Immature natural killer cell (primary cell): Measurements from ENCODE around the gene EIF1. TPM values are rescaled to one million over a fixed set of nuclear protein-coding genes. Genes with fewer than 3 reads are reported as not detected.
"Not testable (repeated sequence)": the region's sequence is repeated elsewhere in the genome, so short reads cannot be mapped to it uniquely, and the experiment has no call there.

Experiments used
- DNase-seq, 3 donors: peaks; one replicate each; pipeline ENCODE4 v3.0.0; 2022; ENCODE audit warnings: mixed read lengths in 1 of 3
- H3K27ac Mint-ChIP-seq, 6 donors: one replicate each; pipeline ENCODE4 v1.8.0; 2020; ENCODE audit warnings: mixed read lengths in 6 of 6, mild to moderate bottlenecking in 5 of 6, inconsistent platforms in 4 of 6, moderate library complexity in 3 of 6
- H3K27me3 Mint-ChIP-seq, 3 donors: one replicate each; pipeline ENCODE4 v1.8.0; 2020 to 2021; ENCODE audit warnings: low read depth in 3 of 3, mild to moderate bottlenecking in 3 of 3, mixed read lengths in 3 of 3, moderate library complexity in 3 of 3, inconsistent platforms in 1 of 3
- H3K36me3 Mint-ChIP-seq, 3 donors: one replicate each; pipeline ENCODE4 v1.8.0; 2020; ENCODE audit warnings: mixed read lengths in 3 of 3, inconsistent platforms in 2 of 3, mild to moderate bottlenecking in 2 of 3
- H3K4me1 Mint-ChIP-seq, 2 donors: one replicate each; pipeline ENCODE4 v1.8.0; 2020; ENCODE audit warnings: inconsistent platforms in 2 of 2, mild to moderate bottlenecking in 2 of 2, mixed read lengths in 2 of 2, moderate library complexity in 1 of 2
- H3K4me3 Mint-ChIP-seq, 5 donors: one replicate each; pipeline ENCODE4 v1.8.0; 2020; ENCODE audit warnings: mild to moderate bottlenecking in 5 of 5, mixed read lengths in 5 of 5, inconsistent platforms in 3 of 5, moderate library complexity in 3 of 5
- H3K9me3 Mint-ChIP-seq, 6 donors: one replicate each; pipeline ENCODE4 v1.8.0; 2020; ENCODE audit warnings: mild to moderate bottlenecking in 6 of 6, mixed read lengths in 6 of 6, inconsistent platforms in 4 of 6, moderate library complexity in 3 of 6
- polyA plus RNA-seq, 3 donors: library from polyadenylated mRNA; unstranded; fragments of 300-500 nt; fragmentation: Illumina TruSeq; gene quantifications; one replicate each; pipeline ENCODE4 v1.2.3, GENCODE V29; 2021

The EIF1 gene
- polyA plus RNA-seq, 3 donors from 2014 or later: 639 to 1,260 (median 915) TPM

DNA sequence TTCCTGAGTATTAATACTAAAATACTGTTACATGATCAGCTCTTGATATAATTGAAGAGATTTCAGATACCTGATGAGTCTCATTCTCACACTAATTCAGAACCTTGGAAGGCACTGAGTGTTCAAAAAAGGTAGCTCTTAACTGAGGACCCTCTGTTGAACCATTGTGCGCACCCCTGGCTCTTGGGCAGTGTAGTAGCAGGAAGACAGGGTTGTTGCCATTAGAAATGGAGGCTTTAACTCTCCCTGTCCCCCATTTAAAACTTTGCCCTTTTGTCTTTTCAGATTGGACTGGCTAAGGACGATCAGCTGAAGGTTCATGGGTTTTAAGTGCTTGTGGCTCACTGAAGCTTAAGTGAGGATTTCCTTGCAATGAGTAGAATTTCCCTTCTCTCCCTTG lies 1.8 kb downstream of the EIF1 start:
- peak in 1 of 3 donors; percentile 21 for DNase-seq
- H3K36me3 Mint-ChIP-seq: peaks cover 17 to 44% (median 38%) of the 10 kb centered on the region in 3 donors
- peaks cover 0 to 2% (median 0%) of the 10 kb centered on the region in 6 donors for H3K9me3 Mint-ChIP-seq
- H3K4me1 Mint-ChIP-seq: peaks cover 37 to 48% of the 10 kb centered on the region in 2 donors
- H3K4me3 Mint-ChIP-seq: peak overlapping the region; percentile 85 to 98 (median 97)
- peaks cover 44 to 50% (median 50%) of the 10 kb centered on the region in 3 donors for H3K27me3 Mint-ChIP-seq
- H3K27ac Mint-ChIP-seq: peak overlapping the region; percentile 94 to 100 (median 99)

DNA sequence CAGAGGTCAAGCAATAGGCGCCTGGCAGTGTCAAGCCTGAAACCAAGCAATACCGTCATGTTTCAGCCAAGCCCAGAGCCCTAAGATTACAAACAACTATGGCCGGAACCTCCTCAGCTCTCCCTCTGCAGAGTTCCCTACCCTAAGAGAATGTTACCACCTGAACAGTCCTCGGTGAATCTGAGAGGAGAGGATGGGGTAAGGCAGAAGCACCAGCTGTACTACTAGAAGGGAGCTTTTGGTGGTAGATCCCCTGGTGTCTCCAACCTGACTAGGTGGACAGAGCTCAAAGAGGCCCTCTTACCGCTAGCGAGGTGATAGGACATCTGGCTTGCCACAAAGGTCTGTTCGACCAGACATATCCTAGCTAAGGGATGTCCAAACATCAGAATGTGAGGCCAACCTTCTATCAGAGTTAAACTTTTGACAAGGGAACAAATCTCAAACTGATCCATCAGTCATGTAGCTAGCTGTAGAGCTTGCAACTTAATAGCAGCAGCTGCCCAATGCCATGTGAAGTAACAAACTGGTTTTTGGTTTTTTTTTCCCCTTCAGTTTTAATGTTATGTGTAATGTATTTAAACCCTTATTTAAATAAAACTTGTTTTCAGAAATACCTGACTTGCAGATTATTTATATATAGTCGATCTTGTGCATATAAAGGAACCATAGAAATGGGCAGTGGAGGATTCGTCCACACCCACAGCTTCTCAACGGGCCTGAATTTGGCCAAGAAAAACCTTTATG lies 2.5 kb downstream of the EIF1 start:
- Mint-ChIP-seq H3K27me3 (peaks cover 47 to 53% (median 51%) of the 10 kb centered on the region in 3 donors), H3K4me3 (peak overlapping the region; percentile 70 to 98 (median 94)), H3K4me1 (peaks cover 42 to 54% of the 10 kb centered on the region in 2 donors), H3K36me3 (peaks cover 17 to 47% (median 38%) of the 10 kb centered on the region in 3 donors), H3K9me3 (peaks cover 0 to 2% (median 0%) of the 10 kb centered on the region in 6 donors), H3K27ac (peak overlapping the region; percentile 94 to 100 (median 99))
- peak; percentile 28 to 38 (median 29) for DNase-seq

DNA sequence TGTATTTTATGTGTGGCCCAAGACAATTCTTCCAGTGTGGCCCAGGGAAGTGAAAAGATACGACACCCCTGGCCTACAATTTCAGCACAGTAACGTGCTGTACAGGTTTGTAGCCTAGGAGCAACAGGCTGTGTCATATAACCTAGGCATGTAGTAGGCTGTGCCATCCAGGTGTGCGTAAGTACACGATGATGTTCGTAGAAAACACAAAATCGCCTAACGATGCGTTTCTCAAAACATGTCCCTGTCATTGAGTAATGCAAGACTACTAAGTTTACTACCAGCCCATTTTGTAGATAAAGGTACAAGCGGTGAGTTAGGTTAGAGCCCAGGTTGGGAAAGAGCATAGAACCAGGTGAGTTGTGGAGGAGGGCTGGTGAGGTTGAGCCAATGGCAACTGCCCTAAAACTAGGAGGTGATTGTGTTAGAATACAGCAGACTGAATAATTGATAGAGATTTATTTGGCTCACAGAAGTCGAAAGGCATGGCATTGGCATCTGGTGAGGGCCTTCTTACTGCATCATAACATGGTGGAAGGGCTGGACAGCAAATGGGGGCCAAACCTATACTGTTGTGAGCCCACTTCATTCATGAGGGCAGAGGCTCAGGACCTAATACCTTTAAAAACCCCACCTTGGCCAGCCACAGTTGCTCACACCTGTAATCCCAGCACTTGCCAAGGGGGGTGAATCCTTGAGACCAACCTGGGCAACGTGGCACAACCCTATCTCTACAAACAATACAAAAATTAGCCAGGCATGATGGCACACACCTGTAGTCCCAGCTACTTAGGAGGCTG lies 4.2 kb downstream of the EIF1 start:
- H3K4me1 Mint-ChIP-seq: peaks cover 42 to 54% of the 10 kb centered on the region in 2 donors
- DNase-seq: peak in 2 of 3 donors; percentile 23 to 29
- peaks cover 0 to 2% (median 0%) of the 10 kb centered on the region in 6 donors for H3K9me3 Mint-ChIP-seq
- H3K4me3 Mint-ChIP-seq: peak overlapping the region in 1 of 5 donors; percentile 5
- H3K27me3 Mint-ChIP-seq: peaks cover 47 to 53% (median 51%) of the 10 kb centered on the region in 3 donors
- peaks cover 17 to 47% (median 38%) of the 10 kb centered on the region in 3 donors for H3K36me3 Mint-ChIP-seq
- peak overlapping the region; percentile 64 to 99 (median 72) for H3K27ac Mint-ChIP-seq

DNA sequence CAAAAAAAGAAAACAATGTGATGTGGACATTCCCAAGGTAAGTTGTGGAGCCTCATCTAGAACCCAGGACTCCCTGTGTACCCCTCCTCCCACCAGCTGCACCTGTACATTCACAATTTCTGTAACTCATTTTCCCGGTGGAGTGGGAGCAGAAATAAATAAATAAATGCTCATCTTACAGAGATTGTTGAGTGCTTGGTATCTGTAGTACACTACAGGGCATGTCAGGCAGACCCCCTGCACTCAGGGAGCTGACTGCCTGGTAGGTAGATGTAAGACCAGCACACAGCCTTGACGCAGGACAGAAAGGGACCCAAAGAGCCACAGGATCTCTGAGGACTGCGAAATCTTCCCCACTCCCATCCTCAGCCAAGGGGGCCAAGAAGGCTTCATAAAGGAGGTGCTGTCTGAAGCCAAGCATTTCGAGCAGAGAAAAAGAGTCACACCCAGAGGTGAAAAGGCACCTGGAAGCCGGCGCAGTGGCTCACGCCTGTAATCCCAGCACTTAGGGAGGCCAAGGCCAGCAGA lies 6.5 kb downstream of the EIF1 start:
- DNase-seq: peak in 2 of 3 donors; percentile 4 to 10
- H3K36me3 Mint-ChIP-seq: peaks cover 11 to 40% (median 31%) of the 10 kb centered on the region in 3 donors
- H3K4me3 Mint-ChIP-seq: no peak overlapping the region
- H3K27ac Mint-ChIP-seq: no peak overlapping the region
- no peaks in the 10 kb centered on the region for H3K9me3 Mint-ChIP-seq
- H3K4me1 Mint-ChIP-seq: peaks cover 30 to 40% of the 10 kb centered on the region in 2 donors
- H3K27me3 Mint-ChIP-seq: peaks cover 29 to 33% (median 32%) of the 10 kb centered on the region in 3 donors

DNA sequence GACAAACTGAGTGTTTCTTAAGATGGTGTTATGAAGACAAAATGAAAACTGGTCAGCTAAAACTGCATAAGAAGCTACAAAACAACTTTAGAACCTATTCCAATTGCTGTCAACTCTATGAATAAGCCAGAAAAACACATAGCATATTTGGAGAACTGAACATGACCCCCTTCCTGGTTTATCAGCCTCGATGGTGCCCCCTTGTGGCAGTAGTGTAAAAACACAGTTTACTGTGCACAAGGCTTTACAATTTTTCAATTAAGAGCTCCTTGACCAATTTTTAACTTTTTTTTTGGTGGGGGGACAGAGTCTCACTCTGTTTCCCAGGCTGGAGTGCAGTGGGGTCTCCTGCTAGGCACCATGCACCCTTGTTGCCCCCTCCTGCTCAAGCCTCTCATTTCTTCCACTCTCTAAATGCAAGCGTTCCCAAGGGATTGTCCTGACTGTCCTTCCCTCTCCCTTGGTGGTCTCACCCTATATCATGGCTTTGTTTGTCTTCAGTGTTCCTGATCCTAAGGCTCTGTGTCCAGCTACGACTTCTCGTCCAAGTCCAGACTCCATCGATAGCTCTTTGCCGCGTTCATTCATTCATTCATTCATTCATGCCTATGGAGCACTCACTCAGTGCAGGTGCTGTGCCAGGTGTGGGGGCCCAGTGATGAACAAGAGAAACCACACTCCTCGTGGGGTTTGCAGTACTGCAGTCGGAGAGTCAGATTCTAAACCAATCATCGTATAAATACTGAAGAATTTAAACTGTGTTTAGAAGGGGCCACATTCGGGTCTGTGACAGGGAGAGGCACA lies 7.5 kb downstream of the EIF1 start:
- H3K9me3 Mint-ChIP-seq: no peaks in the 10 kb centered on the region
- peak; percentile 65 to 75 (median 68) for DNase-seq
- H3K4me3 Mint-ChIP-seq: no peak overlapping the region
- peaks cover 21 to 27% (median 23%) of the 10 kb centered on the region in 3 donors for H3K27me3 Mint-ChIP-seq
- peaks cover 5 to 30% (median 22%) of the 10 kb centered on the region in 3 donors for H3K36me3 Mint-ChIP-seq
- H3K27ac Mint-ChIP-seq: peak overlapping the region; percentile 6 to 77 (median 58)
- peaks cover 21 to 30% of the 10 kb centered on the region in 2 donors for H3K4me1 Mint-ChIP-seq

DNA sequence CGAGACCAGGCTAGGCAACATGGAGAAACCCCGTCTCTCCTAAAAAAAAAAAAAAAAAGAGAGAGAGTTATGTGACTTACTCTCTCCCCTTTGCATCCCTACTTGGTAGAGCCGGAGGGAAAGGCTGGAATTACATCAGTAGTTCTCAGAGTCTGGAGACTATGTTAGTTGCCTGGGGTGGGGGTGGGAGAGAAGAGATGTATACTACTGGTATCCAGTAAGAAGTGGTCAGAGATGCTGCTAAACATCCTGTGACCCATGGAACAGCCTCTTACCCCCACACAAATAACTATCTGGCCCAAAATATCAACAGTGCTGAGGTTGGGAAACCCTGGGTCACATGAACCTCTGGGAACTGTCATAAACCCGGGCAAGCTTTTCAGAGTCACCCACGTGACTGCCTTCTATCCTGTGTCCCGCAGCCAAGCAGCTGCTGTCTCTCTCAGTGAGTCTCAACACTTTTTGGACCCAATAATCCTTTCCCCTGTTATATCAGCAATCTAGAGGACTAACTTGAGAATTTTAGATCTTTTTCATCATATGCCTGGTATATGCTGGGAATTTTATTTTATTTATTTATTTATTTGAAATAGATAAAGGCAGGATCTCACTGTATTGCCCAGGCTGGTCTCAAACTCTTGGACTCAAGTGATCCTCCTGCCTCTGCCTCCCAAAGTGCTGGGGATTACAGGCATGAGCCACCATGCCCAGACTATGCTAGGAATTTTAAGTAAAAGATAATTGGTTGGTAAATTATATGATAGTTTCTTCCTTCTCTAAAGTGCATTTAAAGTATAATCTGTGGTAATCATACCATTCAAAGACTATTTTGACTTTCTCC lies 8.7 kb downstream of the EIF1 start:
- Mint-ChIP-seq H3K27ac (no peak overlapping the region), H3K36me3 (peaks cover 3 to 20% (median 10%) of the 10 kb centered on the region in 3 donors), H3K4me1 (peaks cover 12 to 18% of the 10 kb centered on the region in 2 donors), H3K4me3 (no peak overlapping the region), H3K9me3 (no peaks in the 10 kb centered on the region), H3K27me3 (peaks cover 11 to 20% (median 11%) of the 10 kb centered on the region in 3 donors)
- no peak for DNase-seq

DNA sequence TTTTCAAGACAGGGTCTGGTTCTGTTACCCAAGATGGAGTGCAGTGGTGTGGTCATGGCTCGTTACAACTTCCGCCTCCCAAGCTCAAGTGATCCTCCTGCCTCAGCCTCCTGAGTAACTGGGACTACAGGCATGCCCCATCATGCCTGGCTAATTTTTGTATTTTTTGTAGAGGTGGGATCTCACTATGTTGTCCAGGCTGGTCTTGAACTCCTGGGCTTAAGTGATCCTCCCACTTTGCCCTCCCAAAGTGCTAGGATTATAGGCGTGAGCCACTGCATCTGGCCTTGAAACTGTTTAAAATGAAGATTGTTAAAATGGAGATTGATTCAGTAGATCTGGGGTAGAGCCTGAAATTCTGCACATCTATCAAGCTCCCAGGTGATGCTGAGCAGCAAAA lies 12.2 kb downstream of the EIF1 start:
- DNase-seq, H3K9me3 Mint-ChIP-seq, H3K4me1 Mint-ChIP-seq, H3K27ac Mint-ChIP-seq, H3K36me3 Mint-ChIP-seq, H3K4me3 Mint-ChIP-seq: not testable (repeated sequence)
- H3K27me3 Mint-ChIP-seq: peaks cover 1 to 15% (median 2%) of the 10 kb centered on the region in 3 donors

DNA sequence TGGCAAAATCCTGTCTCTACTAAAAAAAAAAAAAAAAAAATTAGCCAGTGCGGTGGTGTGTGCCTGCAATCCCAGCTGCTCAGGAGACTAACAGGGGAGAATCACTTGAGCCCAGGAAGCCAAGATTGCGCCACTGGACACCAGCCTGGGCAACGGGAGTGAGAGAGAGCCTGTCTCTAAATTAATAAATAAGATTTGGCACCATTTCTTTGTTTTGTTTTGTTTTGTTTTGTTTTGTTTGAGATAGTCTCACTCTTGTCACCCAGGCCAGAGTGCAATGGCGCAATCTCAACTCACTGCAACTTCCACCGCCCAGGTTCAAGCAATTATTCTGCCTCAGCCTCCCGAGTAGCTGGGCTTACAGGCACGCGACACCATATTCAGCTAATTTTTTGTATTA lies 14.0 kb downstream of the EIF1 start:
- Mint-ChIP-seq H3K4me3 (no peak overlapping the region), H3K4me1 (no peaks in the 10 kb centered on the region), H3K27ac (no peak overlapping the region), H3K36me3 (no peaks in the 10 kb centered on the region), H3K9me3 (no peaks in the 10 kb centered on the region), H3K27me3 (peaks cover 2 to 13% (median 2%) of the 10 kb centered on the region in 3 donors)
- DNase-seq: no peak

DNA sequence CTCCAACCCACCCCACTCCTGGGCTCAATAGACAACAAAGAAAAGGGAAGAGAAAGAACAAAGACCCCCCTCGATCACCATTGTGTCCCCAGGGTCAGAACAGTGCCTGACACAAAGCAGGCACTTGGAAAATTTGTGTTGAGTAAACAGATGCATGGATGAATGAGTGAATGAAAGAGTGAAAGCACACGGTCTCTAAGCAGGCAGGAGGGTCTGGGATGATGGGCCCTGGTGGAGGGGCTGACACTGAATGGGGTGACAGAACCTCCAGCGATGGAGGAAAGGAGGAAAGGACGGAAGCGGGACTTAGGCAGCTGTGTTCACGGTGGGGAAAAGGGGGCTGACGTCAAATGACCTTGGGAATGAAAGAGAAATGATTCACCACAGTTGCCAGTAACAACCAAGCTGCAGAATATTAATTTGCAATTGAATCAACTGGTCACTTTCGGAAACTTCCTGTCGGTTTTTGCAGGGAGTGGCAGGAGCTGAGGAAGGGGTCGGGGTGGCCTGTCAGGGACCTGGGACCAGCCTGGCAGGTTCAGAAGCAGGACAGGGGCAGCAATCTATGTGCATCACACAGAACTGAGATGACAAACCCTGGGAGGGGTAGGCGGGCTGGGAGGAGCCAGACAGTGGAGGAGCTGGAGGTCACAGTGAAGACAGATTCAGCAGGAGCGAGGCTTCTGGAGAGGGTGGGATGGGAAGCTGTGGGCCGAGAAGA lies 16.7 kb downstream of the EIF1 start:
- Mint-ChIP-seq H3K9me3 (no peaks in the 10 kb centered on the region), H3K27ac (no peak overlapping the region), H3K27me3 (peaks cover 3 to 19% (median 5%) of the 10 kb centered on the region in 3 donors), H3K4me1 (no peaks in the 10 kb centered on the region), H3K4me3 (no peak overlapping the region), H3K36me3 (no peaks in the 10 kb centered on the region)
- no peak for DNase-seq

DNA sequence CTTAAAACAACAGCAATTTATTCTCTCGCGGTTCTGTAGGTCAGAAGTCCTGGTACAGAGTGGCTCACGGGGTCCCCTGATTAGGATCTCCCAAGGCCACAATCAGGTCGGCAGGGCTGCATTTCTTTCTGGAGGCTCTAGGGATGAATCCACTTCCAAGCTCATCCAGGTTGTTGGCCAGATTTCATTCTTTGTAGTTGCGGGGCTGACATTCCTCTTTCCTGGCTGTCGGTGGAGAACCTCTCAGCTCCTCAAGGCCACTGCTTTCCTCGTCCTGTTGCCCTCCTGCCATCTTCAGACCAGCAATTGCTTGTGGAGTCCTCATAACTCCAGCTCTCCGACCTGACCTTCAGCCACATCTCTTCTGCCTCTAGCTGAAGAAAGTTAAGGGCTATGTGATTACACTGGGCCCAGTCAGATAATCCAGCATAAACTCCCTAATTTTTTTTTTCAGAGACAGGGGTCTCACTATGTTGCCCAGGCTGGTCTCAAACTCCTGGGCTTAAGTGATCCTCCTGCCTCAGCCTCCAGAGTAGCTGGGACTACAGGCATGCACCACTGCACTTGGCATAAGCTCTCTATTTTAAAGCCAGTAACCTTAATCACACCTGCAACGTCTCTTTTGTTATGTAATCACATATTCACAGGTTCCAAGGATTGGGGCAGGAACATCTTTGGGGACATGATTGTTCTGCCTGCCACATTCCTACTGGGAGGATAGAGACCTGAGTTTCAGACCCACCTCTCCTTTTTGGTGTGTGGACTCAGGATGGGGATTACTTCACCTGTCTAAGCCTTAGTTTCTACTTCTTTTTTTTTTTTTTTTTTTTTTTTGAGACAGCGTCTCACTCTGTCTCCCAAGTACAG lies 19.4 kb downstream of the EIF1 start:
- DNase-seq: no peak
- no peak overlapping the region for H3K4me3 Mint-ChIP-seq
- H3K4me1 Mint-ChIP-seq: no peaks in the 10 kb centered on the region
- peaks cover 3 to 25% (median 6%) of the 10 kb centered on the region in 3 donors for H3K27me3 Mint-ChIP-seq
- H3K27ac Mint-ChIP-seq: no peak overlapping the region
- no peaks in the 10 kb centered on the region for H3K9me3 Mint-ChIP-seq
- H3K36me3 Mint-ChIP-seq: no peaks in the 10 kb centered on the region

DNA sequence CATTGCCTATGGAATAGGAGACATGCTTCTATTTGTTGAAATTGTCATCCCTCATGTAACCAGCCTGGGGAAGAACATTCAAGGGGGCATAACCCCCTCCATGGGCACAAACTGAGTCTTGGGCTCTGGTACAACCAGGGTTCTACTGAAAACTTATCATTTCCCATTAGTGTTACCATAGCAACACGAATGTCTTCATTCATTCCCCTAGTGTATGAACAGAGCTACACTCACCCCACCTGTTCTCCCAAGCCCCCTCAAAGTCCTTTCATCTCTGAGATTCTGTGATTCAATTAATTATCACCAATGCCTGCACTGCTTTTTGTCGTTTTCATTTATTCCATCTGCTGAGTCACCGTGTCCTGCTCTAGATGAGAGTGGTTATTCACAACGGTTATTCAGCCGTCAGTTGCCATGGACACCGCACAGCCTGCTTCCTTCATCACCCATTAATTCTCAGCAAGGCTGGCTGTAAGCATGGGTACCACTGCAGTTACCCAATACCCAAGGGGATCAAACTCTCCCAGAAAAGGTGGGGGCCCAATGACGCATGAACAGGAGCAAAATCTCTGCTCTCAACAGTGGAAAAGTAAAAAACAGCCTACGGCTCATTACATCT lies 21.9 kb downstream of the EIF1 start:
- H3K4me1 Mint-ChIP-seq: no peaks in the 10 kb centered on the region
- H3K27me3 Mint-ChIP-seq: peaks cover 5 to 20% (median 6%) of the 10 kb centered on the region in 3 donors
- H3K27ac Mint-ChIP-seq: no peak overlapping the region
- no peak for DNase-seq
- H3K4me3 Mint-ChIP-seq: no peak overlapping the region
- no peaks in the 10 kb centered on the region for H3K9me3 Mint-ChIP-seq
- H3K36me3 Mint-ChIP-seq: no peaks in the 10 kb centered on the region
